Measurements from ENCODE around the gene KCNF1.

KCNF1 gene

GRCh38 chr2:10873790-10874437 lies 37.8 kb upstream of the KCNF1 start:
- no peak for ATAC-seq

GRCh38 chr2:10875126-10875525 lies 36.6 kb upstream of the KCNF1 start:
- TF ChIP-seq SNAI2 (CRISPR knock-in tag; IDR thresholded peaks at IDR 0.05) (no peak), ZFP30 (CRISPR knock-in tag; IDR thresholded peaks at IDR 0.05) (no peak), ZNF70 (CRISPR knock-in tag; IDR thresholded peaks at IDR 0.05) (no peak), ISL1 (CRISPR knock-in tag; IDR thresholded peaks at IDR 0.05) (no peak), ZNF565 (CRISPR knock-in tag; conservative IDR thresholded peaks at IDR 0.05; ENCODE audit: low read depth) (no peak), ZFP3 (CRISPR knock-in tag; IDR thresholded peaks at IDR 0.05) (no peak), ZC3H10 (CRISPR knock-in tag; IDR thresholded peaks at IDR 0.05) (no peak), POU6F1 (CRISPR knock-in tag; IDR thresholded peaks at IDR 0.05; ENCODE audit: borderline replicate concordance, low read depth) (no peak)
- no peak for ATAC-seq

More at GRCh38 chr2:10873790-10874437, 37.8 kb upstream of the KCNF1 start:
- TF ChIP-seq BACH2 (CRISPR knock-in tag; IDR thresholded peaks at IDR 0.05; ENCODE audit: borderline replicate concordance), result no peak
- TF ChIP-seq ZC3H10 (CRISPR knock-in tag; IDR thresholded peaks at IDR 0.05), result no peak
- TF ChIP-seq, protein P1, sequence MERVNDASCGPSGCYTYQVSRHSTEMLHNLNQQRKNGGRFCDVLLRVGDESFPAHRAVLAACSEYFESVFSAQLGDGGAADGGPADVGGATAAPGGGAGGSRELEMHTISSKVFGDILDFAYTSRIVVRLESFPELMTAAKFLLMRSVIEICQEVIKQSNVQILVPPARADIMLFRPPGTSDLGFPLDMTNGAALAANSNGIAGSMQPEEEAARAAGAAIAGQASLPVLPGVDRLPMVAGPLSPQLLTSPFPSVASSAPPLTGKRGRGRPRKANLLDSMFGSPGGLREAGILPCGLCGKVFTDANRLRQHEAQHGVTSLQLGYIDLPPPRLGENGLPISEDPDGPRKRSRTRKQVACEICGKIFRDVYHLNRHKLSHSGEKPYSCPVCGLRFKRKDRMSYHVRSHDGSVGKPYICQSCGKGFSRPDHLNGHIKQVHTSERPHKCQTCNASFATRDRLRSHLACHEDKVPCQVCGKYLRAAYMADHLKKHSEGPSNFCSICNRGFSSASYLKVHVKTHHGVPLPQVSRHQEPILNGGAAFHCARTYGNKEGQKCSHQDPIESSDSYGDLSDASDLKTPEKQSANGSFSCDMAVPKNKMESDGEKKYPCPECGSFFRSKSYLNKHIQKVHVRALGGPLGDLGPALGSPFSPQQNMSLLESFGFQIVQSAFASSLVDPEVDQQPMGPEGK (CRISPR knock-in tag; IDR thresholded peaks at IDR 0.05; ENCODE audit: borderline replicate concordance), result no peak
- no peak for TF ChIP-seq ARNTL (CRISPR knock-in tag; IDR thresholded peaks at IDR 0.05; ENCODE audit: borderline replicate concordance, low read depth)
- TF ChIP-seq ZNF70 (CRISPR knock-in tag; IDR thresholded peaks at IDR 0.05), result no peak
- TF ChIP-seq OSR1 (CRISPR knock-in tag; IDR thresholded peaks at IDR 0.05), result no peak
- no peak for TF ChIP-seq ISL1 (CRISPR knock-in tag; IDR thresholded peaks at IDR 0.05)
- TF ChIP-seq ZNF565 (CRISPR knock-in tag; conservative IDR thresholded peaks at IDR 0.05; ENCODE audit: low read depth), result no peak
- no peak for TF ChIP-seq SNAI2 (CRISPR knock-in tag; IDR thresholded peaks at IDR 0.05)
- TF ChIP-seq ZNF8 (CRISPR knock-in tag; IDR thresholded peaks at IDR 0.05), result no peak
- no peak for TF ChIP-seq PPARA (CRISPR knock-in tag; IDR thresholded peaks at IDR 0.05; ENCODE audit: borderline replicate concordance)
- no peak for TF ChIP-seq TCF4 (CRISPR knock-in tag; IDR thresholded peaks at IDR 0.05; ENCODE audit: borderline replicate concordance)
- TF ChIP-seq GLIS3 (CRISPR knock-in tag; IDR thresholded peaks at IDR 0.05), result no peak
- no peak for TF ChIP-seq RARB (CRISPR knock-in tag; IDR thresholded peaks at IDR 0.05)

- TF ChIP-seq ZNF70 (CRISPR knock-in tag; IDR thresholded peaks at IDR 0.05) (no peak), PPARA (CRISPR knock-in tag; IDR thresholded peaks at IDR 0.05; ENCODE audit: borderline replicate concordance) (no peak), CSDC2 (CRISPR knock-in tag; IDR thresholded peaks at IDR 0.05) (no peak), TOX (CRISPR knock-in tag; IDR thresholded peaks at IDR 0.05; ENCODE audit: borderline replicate concordance) (no peak), BACH2 (CRISPR knock-in tag; IDR thresholded peaks at IDR 0.05; ENCODE audit: borderline replicate concordance) (no peak)
- ATAC-seq, result no peak
These were observed 35.3 kb upstream of the KCNF1 start for GRCh38 chr2:10876394-10876793.

- no peak for ATAC-seq
- TF ChIP-seq TSHZ2 (CRISPR knock-in tag; IDR thresholded peaks at IDR 0.05) (no peak), ESRRG (CRISPR knock-in tag; IDR thresholded peaks at IDR 0.05) (no peak), OSR1 (CRISPR knock-in tag; IDR thresholded peaks at IDR 0.05) (no peak)
These were observed 34.8 kb upstream of the KCNF1 start for GRCh38 chr2:10876963-10877362.

DNA sequence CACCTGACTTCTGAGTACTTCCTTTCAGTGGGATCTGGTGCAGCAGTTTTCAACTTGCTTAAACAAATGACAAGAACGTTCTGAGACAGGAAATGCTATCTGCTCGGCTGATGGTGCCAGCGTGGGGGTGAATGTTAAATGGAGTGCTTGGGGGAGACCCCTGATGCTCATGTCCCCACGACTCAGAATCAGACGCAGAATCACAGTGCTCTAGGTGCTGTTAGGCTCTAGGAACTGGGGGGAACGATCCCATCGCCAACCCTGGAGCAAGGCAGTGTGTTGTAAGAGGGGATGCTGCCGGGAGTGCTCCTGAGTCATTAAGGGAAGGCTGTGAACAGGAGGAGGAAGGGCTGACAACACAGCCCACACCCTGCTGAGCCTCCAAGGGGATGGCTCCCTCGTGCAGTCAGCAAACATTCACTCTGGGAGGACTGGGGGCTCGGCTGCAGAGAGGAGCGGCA lies 34.1 kb upstream of the KCNF1 start:
- TF ChIP-seq OSR1 (CRISPR knock-in tag; IDR thresholded peaks at IDR 0.05) (no peak), GLIS3 (CRISPR knock-in tag; IDR thresholded peaks at IDR 0.05) (no peak), ZNF565 (CRISPR knock-in tag; conservative IDR thresholded peaks at IDR 0.05; ENCODE audit: low read depth) (no peak), ZC3H10 (CRISPR knock-in tag; IDR thresholded peaks at IDR 0.05) (no peak), ZFP30 (CRISPR knock-in tag; IDR thresholded peaks at IDR 0.05) (no peak)
- ATAC-seq, result no peak

Measured in SK-N-SH treated with all-trans-retinoic acid at 6 μM for 48 hours (cell line).